GM19025 (cell line): ENCODE data around the gene NEK8.

Experiments
- ATAC-seq: cut with Tn5 transposase; IDR thresholded peaks from one replicate; pipeline ENCODE4 v1.9.1; 2021; ENCODE audit warnings: mild to moderate bottlenecking, low read depth, moderate library complexity; ENCODE audit not compliant: unreplicated experiment

Gene NEK8

GRCh38 chr17:28743243-28744103 lies 14.9 kb downstream of the NEK8 start, which contains the start of gene TRAF4:
Gene TRAF4 (plus strand): TSS chr17:28744011. CDS start chr17:28744113, 102 bp downstream.
- ATAC-seq, result peak; percentile 67

DNA sequence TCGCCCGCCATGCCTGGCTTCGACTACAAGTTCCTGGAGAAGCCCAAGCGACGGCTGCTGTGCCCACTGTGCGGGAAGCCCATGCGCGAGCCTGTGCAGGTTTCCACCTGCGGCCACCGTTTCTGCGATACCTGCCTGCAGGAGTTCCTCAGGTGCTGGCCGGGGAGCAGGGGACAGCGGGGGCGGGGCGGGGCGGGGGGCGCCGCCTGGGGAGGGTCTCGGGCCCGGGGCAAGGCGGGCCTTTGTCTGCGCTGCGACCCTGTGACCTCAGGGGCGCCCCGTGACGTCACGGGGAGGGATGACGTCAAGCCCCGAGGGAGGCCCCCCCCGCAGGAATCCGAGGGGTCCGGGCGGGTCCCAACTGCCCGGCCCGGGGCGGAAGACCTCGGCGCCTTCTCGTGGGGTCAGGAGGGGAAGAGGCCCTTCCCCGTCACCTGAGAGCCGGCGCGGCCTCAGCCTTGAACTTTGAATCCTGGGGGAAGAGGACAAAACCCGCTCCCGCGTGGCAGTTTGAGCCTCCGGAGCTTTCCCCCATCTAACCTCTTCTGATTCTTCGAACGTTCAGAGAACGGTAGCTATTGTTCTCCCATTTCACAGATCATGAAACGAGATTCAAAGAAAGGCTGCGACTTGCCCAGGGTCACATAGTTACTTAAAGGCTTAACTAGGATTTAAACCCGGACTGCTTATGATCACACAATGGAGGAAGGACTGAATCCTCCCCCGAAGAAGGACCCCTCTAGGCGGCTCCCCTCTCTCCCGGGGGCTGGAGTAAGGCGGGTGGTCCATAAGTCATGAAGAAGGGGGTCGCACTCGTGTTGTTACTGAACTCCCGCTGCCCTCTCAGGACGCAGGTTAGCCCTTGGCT lies 15.8 kb downstream of the NEK8 start:
- peak; percentile 31 for ATAC-seq

GRCh38 chr17:28744972-28745785 lies 16.6 kb downstream of the NEK8 start:
- ATAC-seq, result no peak

GRCh38 chr17:28745786-28746411 lies 17.3 kb downstream of the NEK8 start:
- no peak for ATAC-seq

- no peak for ATAC-seq
Measured at GRCh38 chr17:28746611-28747050, 18.0 kb downstream of the NEK8 start.

- no peak for ATAC-seq
Measured at GRCh38 chr17:28747051-28747691, 18.6 kb downstream of the NEK8 start.

GRCh38 chr17:28747801-28748750 lies 19.5 kb downstream of the NEK8 start:
- ATAC-seq, result no peak

DNA sequence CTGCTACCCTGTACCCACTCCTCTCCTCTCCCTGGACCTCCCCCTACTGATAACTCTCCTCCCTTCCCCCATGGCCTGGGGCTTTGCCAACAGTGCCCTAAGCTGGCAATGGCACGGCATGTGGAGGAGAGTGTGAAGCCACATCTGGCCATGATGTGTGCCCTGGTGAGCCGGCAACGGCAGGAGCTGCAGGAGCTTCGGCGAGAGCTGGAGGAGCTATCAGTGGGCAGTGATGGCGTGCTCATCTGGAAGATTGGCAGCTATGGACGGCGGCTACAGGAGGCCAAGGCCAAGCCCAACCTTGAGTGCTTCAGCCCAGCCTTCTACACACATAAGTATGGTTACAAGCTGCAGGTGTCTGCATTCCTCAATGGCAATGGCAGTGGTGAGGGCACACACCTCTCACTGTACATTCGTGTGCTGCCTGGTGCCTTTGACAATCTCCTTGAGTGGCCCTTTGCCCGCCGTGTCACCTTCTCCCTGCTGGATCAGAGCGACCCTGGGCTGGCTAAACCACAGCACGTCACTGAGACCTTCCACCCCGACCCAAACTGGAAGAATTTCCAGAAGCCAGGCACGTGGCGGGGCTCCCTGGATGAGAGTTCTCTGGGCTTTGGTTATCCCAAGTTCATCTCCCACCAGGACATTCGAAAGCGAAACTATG lies 20.4 kb downstream of the NEK8 start:
- ATAC-seq, result no peak

DNA sequence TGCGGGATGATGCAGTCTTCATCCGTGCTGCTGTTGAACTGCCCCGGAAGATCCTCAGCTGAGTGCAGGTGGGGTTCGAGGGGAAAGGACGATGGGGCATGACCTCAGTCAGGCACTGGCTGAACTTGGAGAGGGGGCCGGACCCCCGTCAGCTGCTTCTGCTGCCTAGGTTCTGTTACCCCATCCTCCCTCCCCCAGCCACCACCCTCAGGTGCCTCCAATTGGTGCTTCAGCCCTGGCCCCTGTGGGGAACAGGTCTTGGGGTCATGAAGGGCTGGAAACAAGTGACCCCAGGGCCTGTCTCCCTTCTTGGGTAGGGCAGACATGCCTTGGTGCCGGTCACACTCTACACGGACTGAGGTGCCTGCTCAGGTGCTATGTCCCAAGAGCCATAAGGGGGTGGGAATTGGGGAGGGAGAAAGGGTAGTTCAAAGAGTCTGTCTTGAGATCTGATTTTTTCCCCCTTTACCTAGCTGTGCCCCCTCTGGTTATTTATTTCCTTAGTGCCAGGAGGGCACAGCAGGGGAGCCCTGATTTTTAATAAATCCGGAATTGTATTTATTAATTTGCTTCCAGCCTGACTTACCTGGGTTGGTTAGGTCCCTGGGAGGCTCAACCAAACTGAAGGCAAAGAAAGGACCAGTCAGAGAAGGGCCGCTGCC lies 21.1 kb downstream of the NEK8 start:
- no peak for ATAC-seq

GRCh38 chr17:28750178-28751047 lies 21.8 kb downstream of the NEK8 start:
- ATAC-seq, result peak; percentile 56

DNA sequence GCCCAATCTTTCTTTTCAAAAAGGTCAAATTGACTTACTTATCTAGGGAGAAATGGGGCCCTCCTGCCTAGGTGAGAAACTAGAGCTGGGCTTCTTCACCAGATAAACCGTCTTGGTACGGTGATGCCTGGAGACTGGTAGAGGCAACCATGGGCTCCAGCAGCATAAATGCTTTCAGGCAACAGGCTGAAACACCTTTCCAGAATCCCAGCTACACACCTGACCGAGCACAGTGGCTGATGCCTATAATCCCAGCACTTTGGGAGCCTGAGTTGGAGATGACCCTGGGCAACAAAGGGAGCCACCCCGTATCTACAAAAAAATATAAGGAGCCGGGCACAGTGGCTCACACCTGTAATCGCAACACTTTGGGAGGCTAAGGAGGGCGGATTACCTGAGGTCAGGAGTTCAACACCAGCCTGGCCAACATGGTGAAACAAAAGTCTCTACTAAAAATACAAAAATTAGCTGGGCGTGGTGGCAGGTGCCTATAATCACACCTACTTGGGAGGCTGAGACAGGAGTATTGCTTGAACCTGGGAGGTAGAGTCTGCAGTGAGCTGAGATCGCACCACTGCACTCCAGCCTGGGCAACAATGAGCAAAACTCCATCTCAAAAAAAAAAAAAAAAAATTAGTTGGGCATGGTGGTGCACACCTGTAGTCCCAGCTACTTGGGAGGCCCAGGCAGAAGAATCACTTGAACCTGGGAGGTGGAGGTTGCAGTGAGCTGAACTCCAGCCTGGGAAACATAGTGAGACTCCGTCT lies 23.2 kb downstream of the NEK8 start:
- ATAC-seq, result no peak

- no peak for ATAC-seq
Measured at GRCh38 chr17:28755486-28755885, 26.9 kb downstream of the NEK8 start.

- ATAC-seq, result no peak
Measured at GRCh38 chr17:28756049-28756804, 27.6 kb downstream of the NEK8 start.

DNA sequence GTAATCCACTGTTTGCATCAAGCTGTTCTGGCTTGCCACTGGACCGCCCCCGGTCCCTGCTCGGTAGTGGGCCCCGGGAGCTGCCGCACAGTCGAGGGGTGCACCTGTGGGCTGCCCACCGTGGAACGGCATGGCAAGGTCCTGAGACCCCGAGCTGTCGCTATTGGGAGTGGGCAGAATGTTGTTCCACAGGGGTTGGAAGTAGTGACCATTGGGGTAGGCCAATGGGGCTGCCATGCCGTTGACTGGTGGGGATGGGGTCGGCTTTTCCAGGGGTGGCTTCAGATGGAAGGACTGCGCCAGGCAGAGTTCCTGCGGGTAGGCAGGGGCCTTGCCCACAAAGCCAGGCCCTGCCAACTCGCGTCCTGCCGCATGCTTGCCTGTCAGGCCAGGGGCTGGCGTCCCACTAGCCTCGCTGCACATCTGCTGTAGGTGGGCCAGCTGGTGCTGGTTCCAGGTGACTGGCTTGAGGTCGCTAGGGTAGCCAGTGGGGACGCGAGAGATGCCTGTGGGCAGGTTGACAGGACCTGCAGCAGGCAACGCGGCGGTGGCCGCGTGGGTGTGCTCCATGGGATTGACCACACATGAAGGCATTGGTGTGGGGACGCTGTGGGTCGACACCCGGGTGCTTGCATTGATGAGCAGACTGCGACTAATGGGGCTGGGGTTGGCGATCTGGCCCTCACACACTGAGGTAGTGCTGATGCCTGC lies 30.0 kb downstream of the NEK8 start:
- no peak for ATAC-seq
